HG02943 (cell line): ENCODE data around the gene MRPS16.
"Not testable (repeated sequence)": the region's sequence is repeated elsewhere in the genome, so short reads cannot be mapped to it uniquely, and the experiment has no call there.

Source experiments
- ATAC-seq: cut with Tn5 transposase; IDR thresholded peaks from one replicate; pipeline ENCODE4 v1.9.1; 2021; ENCODE audit warnings: mild to moderate bottlenecking, low read depth, moderate library complexity; ENCODE audit not compliant: unreplicated experiment

MRPS16 gene

GRCh38 chr10:73252445-73253224 is at the start of gene MRPS16:
TSS of gene MRPS16 (minus strand) at chr10:73252644. CDS start at chr10:73252482, 162 bp downstream.
- ATAC-seq = peak; percentile 65

GRCh38 chr10:73296946-73297345 is 44.5 kb upstream of the MRPS16 start:
- no peak for ATAC-seq

GRCh38 chr10:73293461-73293860 is 41.0 kb upstream of the MRPS16 start:
- ATAC-seq = no peak

GRCh38 chr10:73289958-73290357 is 37.5 kb upstream of the MRPS16 start:
- ATAC-seq = no peak

- no peak for ATAC-seq
Measured at GRCh38 chr10:73287441-73287840, 35.0 kb upstream of the MRPS16 start.

- ATAC-seq = no peak
Measured at GRCh38 chr10:73281097-73281496, 28.7 kb upstream of the MRPS16 start.

GRCh38 chr10:73264423-73264822 is 12.0 kb upstream of the MRPS16 start:
- ATAC-seq = no peak

GRCh38 chr10:73263693-73264347 is 11.4 kb upstream of the MRPS16 start:
- ATAC-seq = no peak

- no peak for ATAC-seq
Measured at GRCh38 chr10:73262880-73263555, 10.6 kb upstream of the MRPS16 start.

GRCh38 chr10:73262105-73262730 is 9.8 kb upstream of the MRPS16 start:
- ATAC-seq = no peak

- no peak for ATAC-seq
Measured at GRCh38 chr10:73261362-73261995, 9.0 kb upstream of the MRPS16 start.

GRCh38 chr10:73258612-73259011 is 6.2 kb upstream of the MRPS16 start:
- ATAC-seq = not testable (repeated sequence)

- ATAC-seq = peak; percentile 19
Measured at GRCh38 chr10:73253225-73253555, 746 bp upstream of the MRPS16 start.

GRCh38 chr10:73251683-73252444 is 580 bp downstream of the MRPS16 start:
- no peak for ATAC-seq

GRCh38 chr10:73248259-73248724 is 4.2 kb downstream of the MRPS16 start:
- no peak for ATAC-seq

- ATAC-seq = no peak
Measured at GRCh38 chr10:73247509-73248258, 4.8 kb downstream of the MRPS16 start.

- ATAC-seq = peak; percentile 72
Measured at GRCh38 chr10:73246646-73247508, 5.6 kb downstream of the MRPS16 start, which contains the start of gene DNAJC9. TSS of gene DNAJC9 (minus strand) at chr10:73247255. CDS start at chr10:73247189, 66 bp downstream.

- no peak for ATAC-seq
Measured at GRCh38 chr10:73246322-73246645, 6.2 kb downstream of the MRPS16 start.
